Astrocyte (in vitro differentiated cells and primary cell): ENCODE results near the gene C12orf50. TPM values are rescaled to one million over a fixed set of nuclear protein-coding genes. Genes with fewer than 3 reads are reported as not detected.

Experiments used
- DNase-seq: peaks from one replicate; pipeline ENCODE4 v3.0.0-alpha.2; 2010; ENCODE audit warnings: low read depth
- FAIRE-seq: peaks from 2 replicates; lab custom pipeline; 2011; peaks lifted over from hg19 to GRCh38; lab: Jason Lieb, UNC
- H2AFZ ChIP-seq: 2 replicates; pipeline ENCODE4 v1.6.0; 2012; ENCODE audit warnings: low read depth, low read length, inconsistent platforms
- H3K27ac ChIP-seq: 2 replicates; pipeline ENCODE4 v1.5.1; 2011; ENCODE audit warnings: low read depth, low read length, inconsistent platforms
- H3K27me3 ChIP-seq: 2 replicates; pipeline ENCODE4 v1.6.0; 2011; ENCODE audit warnings: low read length, inconsistent platforms; ENCODE audit not compliant: insufficient read depth
- H3K36me3 ChIP-seq: 2 replicates; pipeline ENCODE4 v1.5.1; 2011; ENCODE audit warnings: low read length, inconsistent platforms; ENCODE audit not compliant: insufficient read depth
- H3K4me1 ChIP-seq: 2 replicates; pipeline ENCODE4 v1.5.1; 2011; ENCODE audit warnings: low read length, inconsistent platforms; ENCODE audit not compliant: insufficient read depth
- H3K4me2 ChIP-seq: 2 replicates; pipeline ENCODE4 v1.6.0; 2012; ENCODE audit warnings: low read length, inconsistent platforms
- H3K4me3 ChIP-seq: 2 replicates; pipeline ENCODE4 v1.5.1; 2011; ENCODE audit warnings: low read depth, mild to moderate bottlenecking, low read length, inconsistent platforms; ENCODE audit not compliant: insufficient read depth
- H3K79me2 ChIP-seq: 2 replicates; pipeline ENCODE4 v1.6.0; 2012; ENCODE audit warnings: mild to moderate bottlenecking, low read length, inconsistent platforms; ENCODE audit not compliant: insufficient read depth
- H3K9ac ChIP-seq: 2 replicates; pipeline ENCODE4 v1.6.0; 2012; ENCODE audit warnings: mild to moderate bottlenecking, low read length, inconsistent platforms
- H3K9me3 ChIP-seq: 2 replicates; pipeline ENCODE4 v1.5.1; 2012; ENCODE audit warnings: low read depth, mild to moderate bottlenecking, low read length, inconsistent platforms; ENCODE audit not compliant: insufficient read depth
- H4K20me1 ChIP-seq: 2 replicates; pipeline ENCODE4 v1.6.0; 2012; ENCODE audit warnings: low read length, inconsistent platforms; ENCODE audit not compliant: insufficient read depth
- H3K27ac Mint-ChIP-seq: one replicate; pipeline ENCODE4 v1.8.0; 2021; ENCODE audit warnings: mild to moderate bottlenecking, mixed read lengths; ENCODE audit not compliant: unreplicated experiment
- H3K27me3 Mint-ChIP-seq: one replicate; pipeline ENCODE4 v1.8.0; 2021; ENCODE audit warnings: low read depth, mixed read lengths; ENCODE audit not compliant: unreplicated experiment
- H3K36me3 Mint-ChIP-seq: one replicate; pipeline ENCODE4 v1.8.0; 2021; ENCODE audit warnings: low read depth, mixed read lengths; ENCODE audit not compliant: unreplicated experiment
- H3K4me1 Mint-ChIP-seq: one replicate; pipeline ENCODE4 v1.8.0; 2021; ENCODE audit warnings: low read depth, mixed read lengths; ENCODE audit not compliant: unreplicated experiment
- H3K4me3 Mint-ChIP-seq: one replicate; pipeline ENCODE4 v1.8.0; 2021; ENCODE audit warnings: mild to moderate bottlenecking, moderate library complexity, mixed read lengths; ENCODE audit not compliant: unreplicated experiment
- H3K9me3 Mint-ChIP-seq: one replicate; pipeline ENCODE4 v1.8.0; 2021; ENCODE audit warnings: mild to moderate bottlenecking, mixed read lengths; ENCODE audit not compliant: unreplicated experiment
- CTCF ChIP-seq: IDR thresholded peaks from 2 replicates; pipeline ENCODE4 v1.5.1; 2011; ENCODE audit warnings: low read depth, mild to moderate bottlenecking, inconsistent platforms, low read length, moderate library complexity; ENCODE audit not compliant: insufficient read depth
- EZH2 ChIP-seq: IDR thresholded peaks from 2 replicates; pipeline ENCODE4 v1.6.1; 2012; ENCODE audit warnings: mild to moderate bottlenecking, low read length, inconsistent platforms; ENCODE audit not compliant: insufficient read depth
- total RNA-seq: library from RNA; stranded (reverse); gene quantifications from 2 replicates; pipeline ENCODE4 v1.2.1, GENCODE V29; 2021

Gene C12orf50
- total RNA-seq, 1 donor from 2014 or later, result not detected

- H2AFZ ChIP-seq, result no peak overlapping the region
- peak; percentile 86 for FAIRE-seq
- H3K79me2 ChIP-seq, result no peaks in the 10 kb centered on the region
- DNase-seq, result peak; percentile 45
- Mint-ChIP-seq H3K27ac (no peak overlapping the region), H3K36me3 (no peaks in the 10 kb centered on the region), H3K27me3 (no peaks in the 10 kb centered on the region), H3K4me3 (no peak overlapping the region), H3K9me3 (no peaks in the 10 kb centered on the region), H3K4me1 (no peaks in the 10 kb centered on the region)
- H3K27ac ChIP-seq, result no peak overlapping the region
- H3K4me1 ChIP-seq, result no peaks in the 10 kb centered on the region
- no peaks in the 10 kb centered on the region for H4K20me1 ChIP-seq
- H3K9me3 ChIP-seq, result no peaks in the 10 kb centered on the region
- TF ChIP-seq EZH2 (no peak), CTCF (peak; percentile 88)
- H3K4me2 ChIP-seq, result no peak overlapping the region
- H3K36me3 ChIP-seq, result no peaks in the 10 kb centered on the region
- no peaks in the 10 kb centered on the region for H3K27me3 ChIP-seq
- no peak overlapping the region for H3K4me3 ChIP-seq
- no peak overlapping the region for H3K9ac ChIP-seq
These were observed 33.5 kb downstream of the C12orf50 start for GRCh38 chr12:87995581-87996178.

GRCh38 chr12:87991483-87991882 is 37.7 kb downstream of the C12orf50 start:
- TF ChIP-seq EZH2, result no peak
- no peak for TF ChIP-seq CTCF
- no peaks in the 10 kb centered on the region for H3K36me3 Mint-ChIP-seq
- no peak for FAIRE-seq

GRCh38 chr12:87988534-87988933 is 40.7 kb downstream of the C12orf50 start:
- H3K27me3 ChIP-seq, result no peaks in the 10 kb centered on the region
- H3K4me2 ChIP-seq, result no peak overlapping the region
- H4K20me1 ChIP-seq, result no peaks in the 10 kb centered on the region
- H3K27me3 Mint-ChIP-seq, result no peaks in the 10 kb centered on the region
- no peaks in the 10 kb centered on the region for H3K9me3 Mint-ChIP-seq
- H3K79me2 ChIP-seq, result no peaks in the 10 kb centered on the region
- FAIRE-seq (no peak), DNase-seq (no peak)
- peaks cover 2% of the 10 kb centered on the region for H3K4me1 Mint-ChIP-seq
- no peak overlapping the region for H3K9ac ChIP-seq
- H3K4me1 ChIP-seq, result no peaks in the 10 kb centered on the region
- H3K36me3 ChIP-seq, result no peaks in the 10 kb centered on the region
- no peak overlapping the region for H3K4me3 Mint-ChIP-seq
- no peaks in the 10 kb centered on the region for H3K36me3 Mint-ChIP-seq
- H3K27ac Mint-ChIP-seq, result no peak overlapping the region
- H3K4me3 ChIP-seq, result no peak overlapping the region
- no peak overlapping the region for H3K27ac ChIP-seq
- no peak overlapping the region for H2AFZ ChIP-seq
- H3K9me3 ChIP-seq, result no peaks in the 10 kb centered on the region
- TF ChIP-seq CTCF, result no peak
- TF ChIP-seq EZH2, result no peak

More at GRCh38 chr12:87991483-87991882, 37.7 kb downstream of the C12orf50 start:
- H3K4me2 ChIP-seq, result no peak overlapping the region
- DNase-seq, result no peak
- no peak overlapping the region for H3K27ac Mint-ChIP-seq
- H3K27me3 Mint-ChIP-seq, result no peaks in the 10 kb centered on the region
- no peak overlapping the region for H3K27ac ChIP-seq
- H3K79me2 ChIP-seq, result no peaks in the 10 kb centered on the region
- no peaks in the 10 kb centered on the region for H3K4me1 Mint-ChIP-seq
- no peaks in the 10 kb centered on the region for H3K9me3 Mint-ChIP-seq
- H3K9me3 ChIP-seq, result no peaks in the 10 kb centered on the region
- no peak overlapping the region for H3K4me3 ChIP-seq
- no peak overlapping the region for H3K4me3 Mint-ChIP-seq
- no peaks in the 10 kb centered on the region for H3K36me3 ChIP-seq
- H3K4me1 ChIP-seq, result no peaks in the 10 kb centered on the region
- H4K20me1 ChIP-seq, result no peaks in the 10 kb centered on the region
- no peak overlapping the region for H3K9ac ChIP-seq
- no peaks in the 10 kb centered on the region for H3K27me3 ChIP-seq
- no peak overlapping the region for H2AFZ ChIP-seq
